ENCODE results near the gene IFNB1. TPM values are rescaled to one million over a fixed set of nuclear protein-coding genes. Genes with fewer than 3 reads are reported as not detected.

The IFNB1 gene
- total RNA-seq, 1 experiment from 2014 or later: not detected

DNA sequence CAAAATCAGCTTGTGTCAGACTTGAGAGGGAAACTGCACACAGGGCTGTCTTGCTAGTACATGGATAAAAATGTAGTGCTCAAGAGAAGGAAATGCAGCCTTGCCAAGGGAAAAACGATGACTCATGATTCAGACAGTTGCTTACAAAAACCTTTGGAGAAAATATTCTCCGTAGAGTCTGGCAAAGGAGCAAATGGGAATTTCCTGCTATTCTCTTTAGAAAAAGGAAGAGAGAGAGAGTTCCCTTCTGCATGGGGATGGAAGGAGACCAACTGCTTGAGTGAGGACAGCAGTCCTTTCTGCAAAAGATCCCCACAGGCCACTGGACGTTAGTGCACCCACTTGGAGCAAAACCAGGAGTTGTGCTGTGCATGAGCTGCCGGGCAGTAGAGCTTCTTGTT, 7.6 kb downstream of the IFNB1 start:
- RAD21 ChIA-PET (ENCODE audit: low non-redundant PET in 1 of 2, low total read pairs in 2 of 2, uncharacterized antibody in 2 of 2, unreplicated experiment in 2 of 2): no interaction called here
- H3K9ac ChIP-seq (ENCODE audit: low read length): no peak overlapping the region
- H2AFZ ChIP-seq (ENCODE audit: low read depth, low read length, poor library complexity, severe bottlenecking): peak overlapping the region; percentile 81
- H3K4me3 ChIP-seq (replicated peaks in 1 of 2; ENCODE audit: low read depth in 1 of 2, low read length in 2 of 2): peak overlapping the region in 1 of 2 experiments; percentile 14; a peak in 2 of 4 replicates
- intact Hi-C loops (cut with micrococcal nuclease): no loop called here
- no peaks in the 10 kb centered on the region for H3K36me3 ChIP-seq (ENCODE audit: control insufficient read depth in 1 of 2, insufficient read depth in 2 of 2, low read length in 2 of 2)
- ATAC-seq (peak; percentile 97), DNase-seq (ENCODE audit: low read depth, low spot score) (peak; percentile 16)
- H3K27me3 ChIP-seq (ENCODE audit: insufficient read depth, low read length): no peaks in the 10 kb centered on the region
- no peaks in the 10 kb centered on the region for H3K9me2 ChIP-seq (ENCODE audit: insufficient read depth)
- CTCF ChIA-PET: interaction anchor here (0.7 to 2.5 kb wide), 2 partner anchors 8 to 11 kb away, joined by 3 to 11 read pairs; partner anchors contain the start of gene IFNB1
- no peaks in the 10 kb centered on the region for H3K9me3 ChIP-seq (ENCODE audit: control insufficient read depth in 1 of 2, insufficient read depth in 1 of 2, low read depth in 1 of 2, low read length in 2 of 2)
- H3K4me1 ChIP-seq (ENCODE audit: control insufficient read depth in 1 of 2, insufficient read depth in 2 of 2, low read length in 2 of 2): peaks cover 0 to 10% of the 10 kb centered on the region in 2 experiments; a peak in 2 of 4 replicates
- POLR2A ChIA-PET: no interaction called here
- no peak overlapping the region for H3K27ac ChIP-seq (ENCODE audit: low read depth, low read length)
- no peaks in the 10 kb centered on the region for H4K20me1 ChIP-seq (ENCODE audit: insufficient read depth)
- H3K4me2 ChIP-seq (ENCODE audit: low read length): peak overlapping the region; percentile 54
- BruUV-seq (replicated peaks): no TSS peak
- H3K79me2 ChIP-seq (ENCODE audit: insufficient read depth, low read length): no peaks in the 10 kb centered on the region
- TF ChIP-seq EGR1 (IDR thresholded peaks at IDR 0.05; ENCODE audit: low read depth) (no peak), SP1 (IDR thresholded peaks at IDR 0.05; ENCODE audit: low read depth) (no peak), POLR2A (IDR thresholded peaks at IDR 0.05; ENCODE audit: borderline replicate concordance, extremely low read depth, insufficient read depth, insufficient read length) (no peak), EZH2phosphoT487 (IDR thresholded peaks at IDR 0.05; ENCODE audit: borderline replicate concordance) (no peak), SRF (IDR thresholded peaks at IDR 0.05; ENCODE audit: low read depth) (no peak), SIN3A (IDR thresholded peaks at IDR 0.05; ENCODE audit: low read depth) (no peak), POLR2AphosphoS5 (IDR thresholded peaks at IDR 0.05; ENCODE audit: low read depth, low read length) (no peak), RAD21 (IDR thresholded peaks at IDR 0.05; ENCODE audit: low read depth) (no peak), FOSL1 (IDR thresholded peaks at IDR 0.05; ENCODE audit: low read depth) (peak; percentile 31; the same call in 1 of the 2 replicates), ZFX (IDR thresholded peaks at IDR 0.05) (no peak), CEBPB (IDR thresholded peaks at IDR 0.05; ENCODE audit: low read depth) (no peak), TCF7L2 (IDR thresholded peaks at IDR 0.05; ENCODE audit: borderline replicate concordance, extremely low read depth, insufficient read depth, insufficient read length) (no peak), YY1 (IDR thresholded peaks at IDR 0.05; ENCODE audit: extremely low read depth, insufficient replicate concordance, low read depth, low read length) (no peak), ELF1 (IDR thresholded peaks at IDR 0.05; ENCODE audit: borderline replicate concordance, low read depth) (no peak), JUND (IDR thresholded peaks at IDR 0.05) (0 out of 2 replicates have a peak, but pooled peaks have one; percentile 19), CBX3 (IDR thresholded peaks at IDR 0.05; ENCODE audit: low read depth) (0 out of 2 replicates have a peak, but pooled peaks have one; percentile 12)
- TF ChIP-seq, protein P1, sequence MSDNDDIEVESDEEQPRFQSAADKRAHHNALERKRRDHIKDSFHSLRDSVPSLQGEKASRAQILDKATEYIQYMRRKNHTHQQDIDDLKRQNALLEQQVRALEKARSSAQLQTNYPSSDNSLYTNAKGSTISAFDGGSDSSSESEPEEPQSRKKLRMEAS (IDR thresholded peaks at IDR 0.05): no peak
- TF ChIP-seq, protein P2, sequence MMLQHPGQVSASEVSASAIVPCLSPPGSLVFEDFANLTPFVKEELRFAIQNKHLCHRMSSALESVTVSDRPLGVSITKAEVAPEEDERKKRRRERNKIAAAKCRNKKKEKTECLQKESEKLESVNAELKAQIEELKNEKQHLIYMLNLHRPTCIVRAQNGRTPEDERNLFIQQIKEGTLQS (IDR thresholded peaks at IDR 0.05): no peak
- TF ChIP-seq, protein P3, sequence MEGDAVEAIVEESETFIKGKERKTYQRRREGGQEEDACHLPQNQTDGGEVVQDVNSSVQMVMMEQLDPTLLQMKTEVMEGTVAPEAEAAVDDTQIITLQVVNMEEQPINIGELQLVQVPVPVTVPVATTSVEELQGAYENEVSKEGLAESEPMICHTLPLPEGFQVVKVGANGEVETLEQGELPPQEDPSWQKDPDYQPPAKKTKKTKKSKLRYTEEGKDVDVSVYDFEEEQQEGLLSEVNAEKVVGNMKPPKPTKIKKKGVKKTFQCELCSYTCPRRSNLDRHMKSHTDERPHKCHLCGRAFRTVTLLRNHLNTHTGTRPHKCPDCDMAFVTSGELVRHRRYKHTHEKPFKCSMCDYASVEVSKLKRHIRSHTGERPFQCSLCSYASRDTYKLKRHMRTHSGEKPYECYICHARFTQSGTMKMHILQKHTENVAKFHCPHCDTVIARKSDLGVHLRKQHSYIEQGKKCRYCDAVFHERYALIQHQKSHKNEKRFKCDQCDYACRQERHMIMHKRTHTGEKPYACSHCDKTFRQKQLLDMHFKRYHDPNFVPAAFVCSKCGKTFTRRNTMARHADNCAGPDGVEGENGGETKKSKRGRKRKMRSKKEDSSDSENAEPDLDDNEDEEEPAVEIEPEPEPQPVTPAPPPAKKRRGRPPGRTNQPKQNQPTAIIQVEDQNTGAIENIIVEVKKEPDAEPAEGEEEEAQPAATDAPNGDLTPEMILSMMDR (IDR thresholded peaks at IDR 0.05 in 2 of 3, conservative IDR thresholded peaks at IDR 0.05 in 1 of 3; ENCODE audit: borderline replicate concordance in 1 of 3, insufficient read depth in 1 of 3, low read depth in 2 of 3, low read length in 2 of 3): peak in 2 of 3 experiments; percentile 55 to 61; a peak in 4 of 6 replicates
- TF ChIP-seq, protein P4, sequence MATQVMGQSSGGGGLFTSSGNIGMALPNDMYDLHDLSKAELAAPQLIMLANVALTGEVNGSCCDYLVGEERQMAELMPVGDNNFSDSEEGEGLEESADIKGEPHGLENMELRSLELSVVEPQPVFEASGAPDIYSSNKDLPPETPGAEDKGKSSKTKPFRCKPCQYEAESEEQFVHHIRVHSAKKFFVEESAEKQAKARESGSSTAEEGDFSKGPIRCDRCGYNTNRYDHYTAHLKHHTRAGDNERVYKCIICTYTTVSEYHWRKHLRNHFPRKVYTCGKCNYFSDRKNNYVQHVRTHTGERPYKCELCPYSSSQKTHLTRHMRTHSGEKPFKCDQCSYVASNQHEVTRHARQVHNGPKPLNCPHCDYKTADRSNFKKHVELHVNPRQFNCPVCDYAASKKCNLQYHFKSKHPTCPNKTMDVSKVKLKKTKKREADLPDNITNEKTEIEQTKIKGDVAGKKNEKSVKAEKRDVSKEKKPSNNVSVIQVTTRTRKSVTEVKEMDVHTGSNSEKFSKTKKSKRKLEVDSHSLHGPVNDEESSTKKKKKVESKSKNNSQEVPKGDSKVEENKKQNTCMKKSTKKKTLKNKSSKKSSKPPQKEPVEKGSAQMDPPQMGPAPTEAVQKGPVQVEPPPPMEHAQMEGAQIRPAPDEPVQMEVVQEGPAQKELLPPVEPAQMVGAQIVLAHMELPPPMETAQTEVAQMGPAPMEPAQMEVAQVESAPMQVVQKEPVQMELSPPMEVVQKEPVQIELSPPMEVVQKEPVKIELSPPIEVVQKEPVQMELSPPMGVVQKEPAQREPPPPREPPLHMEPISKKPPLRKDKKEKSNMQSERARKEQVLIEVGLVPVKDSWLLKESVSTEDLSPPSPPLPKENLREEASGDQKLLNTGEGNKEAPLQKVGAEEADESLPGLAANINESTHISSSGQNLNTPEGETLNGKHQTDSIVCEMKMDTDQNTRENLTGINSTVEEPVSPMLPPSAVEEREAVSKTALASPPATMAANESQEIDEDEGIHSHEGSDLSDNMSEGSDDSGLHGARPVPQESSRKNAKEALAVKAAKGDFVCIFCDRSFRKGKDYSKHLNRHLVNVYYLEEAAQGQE (IDR thresholded peaks at IDR 0.05; ENCODE audit: low read depth): no peak
- TF ChIP-seq, protein P5, sequence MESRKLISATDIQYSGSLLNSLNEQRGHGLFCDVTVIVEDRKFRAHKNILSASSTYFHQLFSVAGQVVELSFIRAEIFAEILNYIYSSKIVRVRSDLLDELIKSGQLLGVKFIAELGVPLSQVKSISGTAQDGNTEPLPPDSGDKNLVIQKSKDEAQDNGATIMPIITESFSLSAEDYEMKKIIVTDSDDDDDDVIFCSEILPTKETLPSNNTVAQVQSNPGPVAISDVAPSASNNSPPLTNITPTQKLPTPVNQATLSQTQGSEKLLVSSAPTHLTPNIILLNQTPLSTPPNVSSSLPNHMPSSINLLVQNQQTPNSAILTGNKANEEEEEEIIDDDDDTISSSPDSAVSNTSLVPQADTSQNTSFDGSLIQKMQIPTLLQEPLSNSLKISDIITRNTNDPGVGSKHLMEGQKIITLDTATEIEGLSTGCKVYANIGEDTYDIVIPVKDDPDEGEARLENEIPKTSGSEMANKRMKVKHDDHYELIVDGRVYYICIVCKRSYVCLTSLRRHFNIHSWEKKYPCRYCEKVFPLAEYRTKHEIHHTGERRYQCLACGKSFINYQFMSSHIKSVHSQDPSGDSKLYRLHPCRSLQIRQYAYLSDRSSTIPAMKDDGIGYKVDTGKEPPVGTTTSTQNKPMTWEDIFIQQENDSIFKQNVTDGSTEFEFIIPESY (IDR thresholded peaks at IDR 0.05; ENCODE audit: extremely low read depth, insufficient replicate concordance, low read length): no peak
